Kidney epithelial cell (primary cell): ENCODE measurements around the gene EHMT2. TPM values are rescaled to one million over a fixed set of nuclear protein-coding genes. Genes with fewer than 3 reads are reported as not detected.

Experiments
- DNase-seq: peaks from one replicate; pipeline ENCODE4 v3.0.0-alpha.2; 2010; ENCODE audit warnings: low read depth
- H3K27me3 ChIP-seq: 2 replicates; pipeline ENCODE4 v1.6.0; 2011; ENCODE audit warnings: low read length; ENCODE audit not compliant: control insufficient read depth, insufficient read depth
- H3K36me3 ChIP-seq: 2 replicates; pipeline ENCODE4 v1.5.1; 2011; ENCODE audit warnings: low read length; ENCODE audit not compliant: control insufficient read depth, insufficient read depth
- H3K4me3 ChIP-seq: 2 replicates; pipeline ENCODE4 v1.5.1; 2011; ENCODE audit warnings: low read depth, mild to moderate bottlenecking, control low read depth, low read length
- total RNA-seq: library from RNA; depleted of rRNA; stranded (reverse); fragments of >200 nt; gene quantifications from 2 replicates; pipeline ENCODE4 v1.2.3, GENCODE V29; 2015
- TF ChIP-seq, protein P1 (sequence below): IDR thresholded peaks from 2 replicates; pipeline ENCODE4 v1.5.1; 2011; ENCODE audit warnings: mild to moderate bottlenecking, moderate library complexity, low read length, control low read depth, inconsistent platforms; ENCODE audit not compliant: insufficient read depth, poor library complexity, severe bottlenecking

EHMT2 gene
- total RNA-seq, 1 donor from 2014 or later = 59.3 TPM

DNA sequence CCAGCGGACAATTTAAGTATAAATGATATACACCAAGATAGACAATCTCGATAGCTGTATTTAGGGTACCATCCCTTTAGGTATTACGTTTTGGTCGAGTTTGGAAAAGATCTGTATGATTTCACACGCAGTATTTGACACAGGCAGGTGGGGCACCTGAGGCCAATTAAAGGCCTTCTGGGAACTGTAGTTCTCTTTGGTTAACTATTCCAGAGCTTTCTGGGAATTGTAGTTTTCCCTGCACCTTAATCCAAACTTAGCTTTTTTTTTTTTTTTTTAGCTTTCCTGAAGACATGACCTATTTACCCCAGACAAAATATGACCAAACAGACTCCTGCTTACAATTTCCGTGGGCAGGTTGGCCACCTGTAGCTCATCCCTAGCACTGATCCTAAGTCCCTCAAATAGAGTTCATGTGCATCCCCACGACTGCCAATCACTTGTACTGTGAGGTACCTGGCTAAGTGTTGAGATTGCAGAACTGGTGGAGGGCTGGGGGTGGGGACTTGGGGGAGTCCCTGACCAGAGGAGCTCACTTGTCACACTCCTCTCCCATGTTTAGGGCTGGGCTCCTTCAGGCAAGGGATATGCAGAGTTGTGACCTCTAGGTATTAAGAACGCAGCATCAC lies 999 bp upstream of the EHMT2 start:
- H3K27me3 ChIP-seq = no peaks in the 10 kb centered on the region
- H3K4me3 ChIP-seq = peak overlapping the region; percentile 83
- no peak for DNase-seq
- TF ChIP-seq, protein P1, sequence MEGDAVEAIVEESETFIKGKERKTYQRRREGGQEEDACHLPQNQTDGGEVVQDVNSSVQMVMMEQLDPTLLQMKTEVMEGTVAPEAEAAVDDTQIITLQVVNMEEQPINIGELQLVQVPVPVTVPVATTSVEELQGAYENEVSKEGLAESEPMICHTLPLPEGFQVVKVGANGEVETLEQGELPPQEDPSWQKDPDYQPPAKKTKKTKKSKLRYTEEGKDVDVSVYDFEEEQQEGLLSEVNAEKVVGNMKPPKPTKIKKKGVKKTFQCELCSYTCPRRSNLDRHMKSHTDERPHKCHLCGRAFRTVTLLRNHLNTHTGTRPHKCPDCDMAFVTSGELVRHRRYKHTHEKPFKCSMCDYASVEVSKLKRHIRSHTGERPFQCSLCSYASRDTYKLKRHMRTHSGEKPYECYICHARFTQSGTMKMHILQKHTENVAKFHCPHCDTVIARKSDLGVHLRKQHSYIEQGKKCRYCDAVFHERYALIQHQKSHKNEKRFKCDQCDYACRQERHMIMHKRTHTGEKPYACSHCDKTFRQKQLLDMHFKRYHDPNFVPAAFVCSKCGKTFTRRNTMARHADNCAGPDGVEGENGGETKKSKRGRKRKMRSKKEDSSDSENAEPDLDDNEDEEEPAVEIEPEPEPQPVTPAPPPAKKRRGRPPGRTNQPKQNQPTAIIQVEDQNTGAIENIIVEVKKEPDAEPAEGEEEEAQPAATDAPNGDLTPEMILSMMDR = peak; percentile 10
- no peaks in the 10 kb centered on the region for H3K36me3 ChIP-seq

DNA sequence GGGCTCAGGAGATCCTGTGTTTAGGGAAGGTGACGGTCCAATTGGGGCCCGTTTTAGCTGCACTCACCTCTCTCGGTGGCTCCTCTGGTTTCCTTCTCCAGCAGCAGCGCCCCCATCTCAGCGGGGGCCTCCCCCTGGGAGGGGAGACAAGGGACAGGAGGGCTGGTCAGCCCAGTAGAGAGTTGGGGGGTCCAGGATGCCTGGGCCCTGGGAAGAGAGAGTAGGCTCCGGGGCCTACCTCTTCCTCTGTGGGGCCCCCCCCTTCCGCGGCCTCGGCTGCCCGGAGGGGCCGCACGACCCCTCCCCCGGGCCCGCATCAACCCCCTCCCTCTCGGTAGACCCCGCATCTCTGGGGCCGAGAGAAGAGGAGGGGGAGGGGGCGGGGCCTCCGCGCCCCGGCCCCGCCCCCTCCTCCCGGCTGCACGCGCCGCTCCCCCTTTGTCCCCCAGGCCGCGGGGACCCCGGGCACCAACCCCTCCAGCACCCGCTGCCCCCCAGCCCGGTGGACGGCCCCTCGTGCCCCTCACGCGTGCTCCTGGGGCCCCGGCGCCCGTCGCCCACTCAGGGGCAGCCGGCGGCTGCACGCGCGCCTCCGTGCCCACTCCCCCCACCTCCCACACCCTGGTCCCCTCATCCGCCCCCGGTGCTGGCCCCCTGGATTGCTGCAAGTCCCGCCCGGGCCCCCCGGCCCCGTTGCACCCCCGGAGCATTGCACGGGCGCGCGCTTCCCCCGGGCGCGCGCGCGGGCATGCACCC lies 464 bp downstream of the EHMT2 start:
- Histone ChIP-seq H3K4me3 (peak overlapping the region; percentile 83), H3K27me3 (no peaks in the 10 kb centered on the region), H3K36me3 (peaks cover 1% of the 10 kb centered on the region)
- TF ChIP-seq, protein P1 = no peak
- DNase-seq = no peak

DNA sequence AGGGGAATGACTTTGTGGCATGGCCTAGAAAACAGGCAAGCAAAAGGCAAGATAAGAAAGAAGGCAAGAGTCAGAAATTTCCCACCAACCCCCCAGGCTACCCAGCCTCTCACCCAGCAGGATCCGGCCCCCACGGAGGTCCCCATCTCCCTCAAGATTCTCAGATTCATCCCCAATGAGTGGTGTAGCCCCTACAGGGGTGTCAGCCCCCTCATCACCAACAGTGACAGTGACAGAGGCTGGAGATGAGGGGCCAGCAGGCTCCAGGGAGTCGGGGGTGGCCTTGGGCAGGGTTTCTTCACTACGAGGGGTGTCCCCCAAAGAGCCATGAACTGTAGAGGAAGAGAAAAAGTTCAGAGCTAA lies 1.0 kb downstream of the EHMT2 start:
- Histone ChIP-seq H3K36me3 (peaks cover 1% of the 10 kb centered on the region), H3K27me3 (no peaks in the 10 kb centered on the region), H3K4me3 (peak overlapping the region; percentile 83)
- DNase-seq = no peak
- TF ChIP-seq, protein P1 = no peak

DNA sequence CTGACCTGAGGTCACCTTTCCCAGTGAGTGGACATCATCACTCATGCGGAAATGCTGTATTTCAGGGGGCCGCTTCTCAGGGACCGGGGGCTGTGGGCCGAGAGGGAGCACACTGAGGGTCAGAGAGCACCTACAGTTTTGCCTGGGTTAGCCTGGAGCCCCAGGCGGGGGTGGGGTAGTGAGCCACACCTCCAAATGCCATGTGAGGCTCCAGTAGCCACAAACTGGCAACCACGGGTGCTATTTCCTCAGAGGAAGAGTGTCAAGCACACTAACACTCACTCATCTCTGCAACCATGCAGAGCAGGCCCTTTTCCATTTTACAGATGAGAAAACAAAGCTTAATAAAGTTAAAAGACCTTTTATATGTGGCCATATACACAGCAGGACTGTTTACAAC lies 4.7 kb downstream of the EHMT2 start:
- peaks cover 1% of the 10 kb centered on the region for H3K36me3 ChIP-seq
- no peak for DNase-seq
- no peaks in the 10 kb centered on the region for H3K27me3 ChIP-seq

DNA sequence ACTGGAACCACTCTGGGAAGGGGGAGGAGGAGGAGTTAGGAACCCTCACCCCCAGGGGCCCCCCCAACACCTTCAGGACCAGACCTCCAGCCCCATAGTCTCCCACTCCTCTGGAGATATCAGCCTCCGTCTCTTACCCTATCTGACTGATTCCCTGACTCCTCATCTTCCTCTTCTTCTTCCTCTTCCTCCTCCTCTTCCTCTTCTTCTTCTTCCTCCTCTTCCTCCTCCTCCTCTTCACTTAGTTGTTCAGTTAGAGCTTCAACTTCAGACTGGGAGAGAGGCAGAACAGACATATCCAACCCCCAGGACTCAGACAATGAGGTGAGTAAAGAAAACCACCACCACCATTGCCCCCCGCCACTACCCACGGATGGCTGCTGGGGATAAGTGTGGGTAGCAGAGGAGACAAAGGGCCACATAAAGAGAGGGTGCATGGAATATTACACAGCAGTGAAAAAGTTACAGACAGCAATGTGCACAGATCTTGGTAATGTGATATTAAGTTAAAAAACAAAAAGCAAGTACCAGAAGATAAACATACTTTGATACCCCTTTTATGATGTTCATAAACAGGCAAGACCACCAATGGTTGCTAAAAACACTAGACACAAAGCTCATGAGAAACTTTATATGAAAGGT lies 8.0 kb downstream of the EHMT2 start:
- Histone ChIP-seq H3K27me3 (no peaks in the 10 kb centered on the region), H3K4me3 (no peak overlapping the region), H3K36me3 (peaks cover 4% of the 10 kb centered on the region)
- TF ChIP-seq, protein P1 = no peak
- no peak for DNase-seq

More for the DNA sequence above, 4.7 kb downstream of the EHMT2 start:
- no peak overlapping the region for H3K4me3 ChIP-seq
- TF ChIP-seq, protein P1 = no peak
